K562 (cell line): ENCODE measurements around the gene POLR2L. TPM values are rescaled to one million over a fixed set of nuclear protein-coding genes. Genes with fewer than 3 reads are reported as not detected.

Experiments used
- ATAC-seq: fragments of 200-7000 bp; cut with Tn5 transposase; 3 replicates; pipeline ENCODE4 v1.9.1; 2020; ENCODE audit warnings: moderate library complexity
- BruUV-seq: library from RNA; stranded (reverse); fragments of 400-500 nt; replicated peaks from 2 replicates; lab custom pipeline; 2021; lab: Mats Ljungman, UMichigan
- CTCF ChIA-PET: fragments of 300-600 bp; formaldehyde crosslinking; extraction: SDS; loops from one replicate; lab custom pipeline; 2021; ENCODE audit warnings: low intra/inter-chr PET ratio; lab: Yijun Ruan, JAX
- POLR2A ChIA-PET: fragments of 300-600, 350-650 bp; sonication (Branson Sonifier 250); formaldehyde crosslinking; extraction: SDS; loops from one replicate; lab custom pipeline; 2021; ENCODE audit warnings: antibody characterized with exemption, inconsistent platforms; lab: Yijun Ruan, JAX
- DNase-seq, 4 experiments: peaks; one replicate each; pipeline versions ENCODE4 v3.0.0 to v3.0.0-alpha.2; 2011 to 2018; ENCODE audit warnings: low spot score in 3 of 4, mixed read lengths in 3 of 4; ENCODE audit errors: extremely low read depth in 1 of 4
- FAIRE-seq: peaks from 2 replicates; lab custom pipeline; 2011; peaks lifted over from hg19 to GRCh38; lab: Jason Lieb, UNC
- H2AFZ ChIP-seq: 2 replicates; pipeline ENCODE4 v1.6.0; 2011; ENCODE audit warnings: low read depth, low read length, control low read depth, inconsistent platforms
- H3K27ac ChIP-seq: fragments of 200-600 bp; 3 replicates; pipeline ENCODE4 v1.8.0; 2011; ENCODE audit warnings: low read depth, mild to moderate bottlenecking, control low read depth, inconsistent platforms, low read length, moderate library complexity, mixed read lengths; ENCODE audit errors: extremely low read depth
- H3K27me3 ChIP-seq, 2 experiments: fragments of 300-600 bp in 1 of 2; 2 replicates in 1 of 2; 3 replicates in 1 of 2; pipeline versions ENCODE4 v1.6.0 to v1.8.0; 2011; ENCODE audit warnings: inconsistent platforms in 2 of 2, low read length in 2 of 2, mild to moderate bottlenecking in 1 of 2, mixed read lengths in 1 of 2, moderate library complexity in 1 of 2; ENCODE audit not compliant: control insufficient read depth in 2 of 2, insufficient read depth in 2 of 2
- H3K36me3 ChIP-seq: fragments of 300-600 bp; 3 replicates; pipeline ENCODE4 v1.8.0; 2011; ENCODE audit warnings: mild to moderate bottlenecking, low read length, inconsistent platforms; ENCODE audit not compliant: control insufficient read depth, insufficient read depth
- H3K4me1 ChIP-seq, 2 experiments: fragments of 200-600 bp in 1 of 2; replicated peaks in 1 of 2; 2 replicates in 1 of 2; 3 replicates in 1 of 2; pipeline versions ENCODE4 v1.5.1 to v1.8.0; 2011; ENCODE audit warnings: inconsistent platforms in 2 of 2, low read length in 2 of 2, mild to moderate bottlenecking in 1 of 2, mixed read lengths in 1 of 2, moderate library complexity in 1 of 2; ENCODE audit not compliant: control insufficient read depth in 2 of 2, insufficient read depth in 2 of 2
- H3K4me2 ChIP-seq: 2 replicates; pipeline ENCODE4 v1.6.1; 2011; ENCODE audit warnings: low read length, control low read depth, inconsistent platforms, mixed read lengths; ENCODE audit not compliant: insufficient read depth
- H3K4me3 ChIP-seq: fragments of 200-600 bp; sonication (generic), shearing (Covaris generic); 2 replicates; pipeline ENCODE4 v1.5.1; 2016; ENCODE audit warnings: control low read depth, inconsistent platforms
- H3K79me2 ChIP-seq: fragments of 200-600 bp; 3 replicates; pipeline ENCODE4 v1.8.0; 2011; ENCODE audit warnings: low read length, inconsistent platforms; ENCODE audit not compliant: control insufficient read depth, insufficient read depth
- H3K9ac ChIP-seq, 2 experiments: 2 replicates each; pipeline versions ENCODE4 v1.6.0 to v1.6.1; 2011; ENCODE audit warnings: low read depth in 2 of 2, low read length in 2 of 2, control low read depth in 1 of 2, inconsistent platforms in 1 of 2, mild to moderate bottlenecking in 1 of 2, mixed read lengths in 1 of 2; ENCODE audit not compliant: insufficient read depth in 1 of 2
- H3K9me1 ChIP-seq: one replicate; pipeline ENCODE4 v1.6.0; 2011; ENCODE audit warnings: inconsistent platforms, mild to moderate bottlenecking, low read length, moderate library complexity; ENCODE audit not compliant: control insufficient read depth, insufficient read depth
- H3K9me3 ChIP-seq: replicated peaks from 2 replicates; pipeline ENCODE4 v1.5.1; 2011; ENCODE audit warnings: low read depth, low read length, inconsistent platforms; ENCODE audit not compliant: control insufficient read depth, insufficient read depth
- H4K20me1 ChIP-seq: replicated peaks from 2 replicates; pipeline ENCODE4 v1.6.1; 2011; ENCODE audit warnings: low read length, inconsistent platforms, mixed read lengths; ENCODE audit not compliant: control insufficient read depth, insufficient read depth
- CCAR2 ChIP-seq: fragments of 200-400 bp; formaldehyde crosslinking; IDR thresholded peaks from 2 replicates; pipeline ENCODE4 v1.6.1; 2017; ENCODE audit warnings: mild to moderate bottlenecking, low read depth, low read length
- ESRRB ChIP-seq: fragments of 250-450 bp; sonication (Bioruptor Pico); IDR thresholded peaks from 2 replicates; pipeline ENCODE4 v1.5.0; 2020; ENCODE audit warnings: mild to moderate bottlenecking, moderate library complexity, borderline replicate concordance
- IRF2 ChIP-seq: sonication (generic); formaldehyde crosslinking; IDR thresholded peaks from 2 replicates; pipeline ENCODE4 v1.8.1; 2022; ENCODE audit warnings: mild to moderate bottlenecking, missing genetic modification reagents
- NCOA1 ChIP-seq: fragments of 450-650 bp; IDR thresholded peaks from 2 replicates; pipeline ENCODE4 v1.6.1; 2016; ENCODE audit warnings: low read depth
- RFX1 ChIP-seq: fragments of 450-650 bp; IDR thresholded peaks from 2 replicates; pipeline ENCODE4 v1.6.1; 2016; ENCODE audit warnings: mild to moderate bottlenecking, moderate library complexity
- SP2 ChIP-seq: IDR thresholded peaks from 2 replicates; pipeline ENCODE4 v1.6.1; 2011; ENCODE audit warnings: mild to moderate bottlenecking, low read depth, low read length, moderate library complexity; ENCODE audit not compliant: poor library complexity, severe bottlenecking; ENCODE audit errors: extremely low read depth
- SUPT5H ChIP-seq: fragments of 450-650 bp; IDR thresholded peaks from 2 replicates; pipeline ENCODE4 v1.6.1; 2016
- TOE1 ChIP-seq, 2 experiments: fragments of 450-650 bp in 1 of 2; sonication (generic) in 1 of 2; formaldehyde crosslinking in 1 of 2; IDR thresholded peaks; 2 replicates each; pipeline versions ENCODE4 v1.7.1 to v1.8.0; 2016 to 2022; ENCODE audit warnings: borderline replicate concordance in 2 of 2, mild to moderate bottlenecking in 2 of 2, antibody characterized with exemption in 1 of 2, inconsistent platforms in 1 of 2, low read depth in 1 of 2, missing genetic modification reagents in 1 of 2, moderate library complexity in 1 of 2
- ZEB2 ChIP-seq: fragments of 450-650 bp; IDR thresholded peaks from 2 replicates; pipeline ENCODE4 v1.6.1; 2016
- ZNF311 ChIP-seq: fragments of 250-450 bp; sonication (Bioruptor Pico); IDR thresholded peaks from 2 replicates; pipeline ENCODE4 v1.4.0; 2020; ENCODE audit warnings: mild to moderate bottlenecking, moderate library complexity
- ZNF79 ChIP-seq: fragments of 250-450 bp; sonication (Bioruptor Pico); IDR thresholded peaks from 2 replicates; pipeline ENCODE4 v1.4.0; 2020; ENCODE audit warnings: low read depth, mild to moderate bottlenecking, moderate library complexity
- WGBS: fragments of 100-300 bp; shearing (Covaris generic); methylation state at CpG from one replicate; pipeline ENCODE4 v1.1.6; 2016; ENCODE audit warnings: low coverage, mixed read lengths; ENCODE audit not compliant: insufficient coverage; ENCODE audit errors: missing lambda C conversion rate; 5-methylcytosine and 5-hydroxymethylcytosine counted together
- in situ Hi-C: fragments of 300-500 bp; cut with MboI; formaldehyde crosslinking; loops from 4 replicates; pipeline ENCODE4 v1.15.0; 2018; ENCODE audit warnings: inconsistent platforms, mixed read lengths
- intact Hi-C: fragments of 100-400 bp; cut with micrococcal nuclease; formaldehyde crosslinking; loops from 2 replicates; pipeline ENCODE4 v1.14.2; 2022
- polyA plus RNA-seq, 8 experiments: library from polyadenylated mRNA; depleted of rRNA in 4 of 8; stranded (reverse) in 5 of 8; unstranded in 3 of 8; fragments of >200 nt; fragmentation: Nextera tagmentation in 2 of 8; fragmentation: Illumina TruSeq in 1 of 8; extraction: Ambion mirVana in 2 of 8; extraction: Trizol in 1 of 8; gene quantifications; 2 replicates each; pipeline versions ENCODE4 v1.2.1 to v1.2.3, GENCODE V29; 2011 to 2014; ENCODE audit warnings: inconsistent platforms in 1 of 8, missing spikeins in 1 of 8
- total RNA-seq, 7 experiments: library from RNA; depleted of rRNA in 6 of 7; stranded (reverse); fragments of >200 nt in 6 of 7; fragmentation: Illumina TruSeq in 2 of 7; extraction: Trizol in 2 of 7; gene quantifications; 2 replicates each; pipeline versions ENCODE4 v1.2.1 to v1.2.3, GENCODE V29; 2011 to 2021; ENCODE audit warnings: low replicate concordance in 1 of 7
- TF ChIP-seq, protein P1 (sequence below): fragments of 450-650 bp; formaldehyde crosslinking; conservative IDR thresholded peaks from 2 replicates; pipeline ENCODE4 v1.4.0; 2022; ENCODE audit warnings: mild to moderate bottlenecking, missing genetic modification characterization
- TF ChIP-seq, protein P2 (sequence below): sonication (generic); formaldehyde crosslinking; IDR thresholded peaks from 2 replicates; pipeline ENCODE4 v1.8.0; 2022; ENCODE audit warnings: mild to moderate bottlenecking, missing genetic modification reagents

POLR2L gene
- total and polyA plus RNA-seq, 9 of the 15 experiments (the other 6 are each of a cell fraction or from before 2014, with no cell fraction given), result 38.3 to 688 (median 108) TPM

DNA sequence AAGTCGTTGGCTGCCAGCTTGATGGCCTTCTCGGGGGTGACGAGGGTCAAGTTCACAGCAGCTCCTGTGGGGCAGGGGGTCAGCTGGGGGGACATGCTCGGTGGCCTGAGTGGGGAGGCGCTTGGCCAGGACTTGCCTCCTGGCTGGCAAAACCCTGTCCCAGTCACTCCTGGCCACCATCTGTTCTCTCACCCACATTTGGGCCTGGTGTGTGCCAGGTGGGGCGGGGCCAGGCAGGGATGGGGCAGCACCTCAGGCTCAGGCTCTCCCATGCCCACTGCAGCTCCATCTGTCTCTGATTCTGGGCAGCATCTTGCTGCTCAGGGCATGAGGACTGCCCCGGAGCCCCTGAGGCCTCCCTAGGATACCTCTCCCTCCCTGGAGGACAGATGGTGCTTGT lies 48.8 kb downstream of the POLR2L start:
- H4K20me1 ChIP-seq, result no peaks in the 10 kb centered on the region
- H3K4me2 ChIP-seq, result no peak overlapping the region
- intact Hi-C loops, result loop anchor here (10.0 kb wide), 1 partner anchor 229 kb away; the partner anchor contains the start of genes LMNTD2 and RASSF7
- in situ Hi-C loops, result no loop called here
- ChIA-PET POLR2A (interaction anchor here (0.6 to 1.3 kb wide), 6 partner anchors 10 to 53 kb away, joined by 3 to 4 read pairs (median 3); partner anchors contain the start of genes PIDD1, RPLP2 and TALDO1), CTCF (no interaction called here)
- DNase-seq, result no peak
- peak overlapping the region in 1 of 2 experiments; percentile 95; a peak in 1 of 4 replicates for H3K9ac ChIP-seq
- no peak for TF ChIP-seq ZEB2
- TF ChIP-seq ZNF79 (CRISPR knock-in tag), result no peak
- TF ChIP-seq NCOA1, result no peak
- no peak for TF ChIP-seq ZNF311
- no peak for TF ChIP-seq ESRRB (CRISPR knock-in tag)
- no peak for TF ChIP-seq IRF2
- no peak for TF ChIP-seq SUPT5H
- TF ChIP-seq, protein P1, sequence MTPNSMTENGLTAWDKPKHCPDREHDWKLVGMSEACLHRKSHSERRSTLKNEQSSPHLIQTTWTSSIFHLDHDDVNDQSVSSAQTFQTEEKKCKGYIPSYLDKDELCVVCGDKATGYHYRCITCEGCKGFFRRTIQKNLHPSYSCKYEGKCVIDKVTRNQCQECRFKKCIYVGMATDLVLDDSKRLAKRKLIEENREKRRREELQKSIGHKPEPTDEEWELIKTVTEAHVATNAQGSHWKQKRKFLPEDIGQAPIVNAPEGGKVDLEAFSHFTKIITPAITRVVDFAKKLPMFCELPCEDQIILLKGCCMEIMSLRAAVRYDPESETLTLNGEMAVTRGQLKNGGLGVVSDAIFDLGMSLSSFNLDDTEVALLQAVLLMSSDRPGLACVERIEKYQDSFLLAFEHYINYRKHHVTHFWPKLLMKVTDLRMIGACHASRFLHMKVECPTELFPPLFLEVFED (CRISPR knock-in tag), result no peak
- TF ChIP-seq, protein P2, sequence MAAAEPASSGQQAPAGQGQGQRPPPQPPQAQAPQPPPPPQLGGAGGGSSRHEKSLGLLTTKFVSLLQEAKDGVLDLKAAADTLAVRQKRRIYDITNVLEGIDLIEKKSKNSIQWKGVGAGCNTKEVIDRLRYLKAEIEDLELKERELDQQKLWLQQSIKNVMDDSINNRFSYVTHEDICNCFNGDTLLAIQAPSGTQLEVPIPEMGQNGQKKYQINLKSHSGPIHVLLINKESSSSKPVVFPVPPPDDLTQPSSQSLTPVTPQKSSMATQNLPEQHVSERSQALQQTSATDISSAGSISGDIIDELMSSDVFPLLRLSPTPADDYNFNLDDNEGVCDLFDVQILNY (CRISPR knock-in tag), result no peak
- TF ChIP-seq RFX1, result no peak
- no peak for TF ChIP-seq SP2
- TF ChIP-seq CCAR2, result no peak
- TF ChIP-seq TOE1 (IDR thresholded peaks at IDR 0.05; ENCODE audit: borderline replicate concordance), result no peak
- no peak for TF ChIP-seq TOE1 (CRISPR knock-in tag; IDR thresholded peaks at IDR 0.05; ENCODE audit: borderline replicate concordance, low read depth)
- WGBS, result 94% methylated on average over 7 of the region's 7 CpGs
- H3K4me1 ChIP-seq, result peaks cover 7 to 89% of the 10 kb centered on the region in 2 experiments
- no peak overlapping the region for H3K4me3 ChIP-seq
- no peaks in the 10 kb centered on the region for H3K27me3 ChIP-seq
- no peak overlapping the region for H3K27ac ChIP-seq
- H3K9me3 ChIP-seq, result no peaks in the 10 kb centered on the region
- no TSS peak for BruUV-seq
- H3K9me1 ChIP-seq, result peaks cover 3% of the 10 kb centered on the region
- H2AFZ ChIP-seq, result no peak overlapping the region
- H3K36me3 ChIP-seq, result peaks cover 31% of the 10 kb centered on the region; the same call in 1 of the 3 replicates
- peaks cover 26% of the 10 kb centered on the region for H3K79me2 ChIP-seq
- FAIRE-seq, result no peak
- no peak for ATAC-seq
